Measurements from ENCODE around the gene CACNA1A.

CACNA1A gene

DNA sequence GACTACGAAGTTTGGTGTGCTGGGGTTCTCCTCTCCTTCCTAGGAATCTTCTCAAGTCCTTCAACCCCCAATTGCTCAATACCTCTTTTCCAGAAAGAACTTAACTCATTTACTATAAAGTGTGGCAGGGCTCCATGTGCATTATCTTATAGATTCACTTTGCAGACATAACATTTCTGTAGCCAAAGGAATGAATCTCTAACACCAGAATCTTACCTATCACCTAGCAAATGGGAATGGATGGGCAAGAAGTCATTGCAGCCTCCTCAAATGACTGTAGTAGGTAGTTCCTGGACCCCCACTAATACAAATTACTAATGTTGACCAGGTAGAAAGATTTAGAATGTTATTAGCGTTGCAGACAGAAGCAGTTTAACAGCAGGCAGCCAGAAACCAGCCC lies 5.7 kb upstream of the CACNA1A start:
- Histone ChIP-seq H3K36me3 (ENCODE audit: control insufficient read depth in 2 of 2, insufficient read depth in 1 of 2, low read length in 2 of 2) (no peaks in the 10 kb centered on the region), H3K4me1 (ENCODE audit: control insufficient read depth, insufficient read depth, low read length) (no peaks in the 10 kb centered on the region), H3K4me3 (ENCODE audit: low read depth, low read length) (no peak overlapping the region), H3K27ac (ENCODE audit: extremely low read depth, low read depth, low read length) (no peak overlapping the region), H3K9me3 (ENCODE audit: control insufficient read depth, insufficient read depth, low read depth, low read length) (no peaks in the 10 kb centered on the region)
- CTCF ChIA-PET, result interaction anchor here (0.8 kb wide), 1 partner anchor 151 kb away, joined by 3 read pairs; no protein-coding TSS in a partner anchor
- TF ChIP-seq ZNF202 (tag by site-specific recombination; IDR thresholded peaks at IDR 0.05; ENCODE audit: borderline replicate concordance), result no peak
- no peak for TF ChIP-seq ZNF768 (tag by site-specific recombination; IDR thresholded peaks at IDR 0.05)
- no peak for TF ChIP-seq ZNF24 (tag by site-specific recombination; IDR thresholded peaks at IDR 0.05)
- TF ChIP-seq OVOL3 (tag by site-specific recombination; IDR thresholded peaks at IDR 0.05), result no peak
- no peak for TF ChIP-seq ZNF366 (tag by site-specific recombination; conservative IDR thresholded peaks at IDR 0.05)
- POLR2A ChIA-PET, result no interaction called here

DNA sequence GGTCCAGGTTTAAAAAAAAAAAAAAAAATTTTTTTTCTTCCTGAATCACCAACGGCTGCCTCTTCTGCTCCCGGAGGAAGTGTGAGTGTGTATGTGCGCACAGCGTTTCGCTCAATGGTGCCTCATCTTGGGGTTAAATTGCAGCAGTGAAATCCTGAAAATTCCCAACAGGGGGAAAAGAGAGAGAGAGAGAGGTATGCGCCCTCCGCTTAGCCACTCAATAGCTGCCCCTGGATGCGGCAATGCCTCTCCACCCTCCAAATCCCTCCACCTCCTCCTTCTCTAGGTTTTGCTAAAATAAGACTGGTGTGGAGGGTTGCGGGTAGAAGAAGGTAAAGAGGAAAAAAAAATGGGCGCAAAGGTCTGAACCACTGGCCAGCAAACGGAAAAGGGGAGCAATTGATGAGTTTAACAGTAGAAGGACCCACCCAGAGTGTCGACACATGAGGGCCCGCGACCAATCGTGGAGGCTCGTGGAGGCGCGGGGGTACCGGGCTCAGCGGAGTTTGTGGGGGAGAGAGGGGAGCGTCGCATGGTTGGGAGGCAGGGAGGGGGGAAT lies 853 bp upstream of the CACNA1A start:
- POLR2A ChIA-PET, result no interaction called here
- CTCF ChIA-PET, result no interaction called here
- no peaks in the 10 kb centered on the region for H3K36me3 ChIP-seq (ENCODE audit: control insufficient read depth in 2 of 2, insufficient read depth in 1 of 2, low read length in 2 of 2)
- no peaks in the 10 kb centered on the region for H3K4me1 ChIP-seq (ENCODE audit: control insufficient read depth, insufficient read depth, low read length)
- no peak for TF ChIP-seq ZNF658 (tag by site-specific recombination; IDR thresholded peaks at IDR 0.05)
- TF ChIP-seq ZNF248 (tag by site-specific recombination; IDR thresholded peaks at IDR 0.05), result no peak
- no peak for TF ChIP-seq ZNF394 (tag by site-specific recombination; IDR thresholded peaks at IDR 0.05; ENCODE audit: borderline replicate concordance)
- 0 out of 2 replicates have a peak, but pooled peaks have one; percentile 27 for TF ChIP-seq ZNF335 (tag by site-specific recombination; conservative IDR thresholded peaks at IDR 0.05)
- H3K27ac ChIP-seq (ENCODE audit: extremely low read depth, low read depth, low read length), result no peak overlapping the region
- H3K9me3 ChIP-seq (ENCODE audit: control insufficient read depth, insufficient read depth, low read depth, low read length), result no peaks in the 10 kb centered on the region
- no peak overlapping the region for H3K4me3 ChIP-seq (ENCODE audit: low read depth, low read length)

DNA sequence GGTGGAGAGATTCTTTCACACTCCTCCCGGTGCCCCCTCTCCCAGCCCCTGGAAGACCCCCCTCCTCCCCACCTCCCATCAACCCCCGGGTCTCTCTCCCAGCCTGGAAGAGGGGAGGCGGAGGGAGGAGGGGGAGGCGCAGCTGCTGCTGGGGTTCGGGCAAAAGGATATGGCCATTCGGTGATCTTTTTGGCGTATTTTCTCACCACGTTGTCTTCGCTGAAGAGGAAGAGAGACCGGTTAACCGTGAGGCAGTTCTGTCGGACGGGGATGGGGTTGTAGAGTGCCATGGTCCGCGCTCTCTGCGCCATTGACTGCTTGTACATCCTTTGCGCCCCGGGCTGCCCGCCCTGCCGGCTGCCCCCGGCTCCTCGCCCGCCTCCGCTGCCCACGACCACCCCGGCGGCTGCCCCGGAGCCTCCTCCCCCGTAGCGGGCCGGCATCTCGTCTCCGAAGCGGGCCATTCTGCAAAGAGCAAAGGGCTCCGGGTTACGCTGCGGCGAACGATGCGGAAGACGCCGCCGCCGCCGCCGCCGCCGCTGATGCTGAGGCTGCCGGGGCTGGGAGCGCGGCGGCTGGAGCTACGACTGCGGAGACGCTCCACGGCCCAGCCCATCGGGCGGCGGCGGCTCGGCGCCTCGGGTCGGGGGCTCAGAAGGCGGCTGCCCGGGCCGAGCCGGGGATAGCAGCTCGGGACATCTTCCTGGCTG lies 363 bp downstream of the CACNA1A start:
- no peak overlapping the region for H3K27ac ChIP-seq (ENCODE audit: extremely low read depth, low read depth, low read length)
- no peaks in the 10 kb centered on the region for H3K9me3 ChIP-seq (ENCODE audit: control insufficient read depth, insufficient read depth, low read depth, low read length)
- no peaks in the 10 kb centered on the region for H3K4me1 ChIP-seq (ENCODE audit: control insufficient read depth, insufficient read depth, low read length)
- H3K4me3 ChIP-seq (ENCODE audit: low read depth, low read length), result peak overlapping the region; percentile 12
- ChIA-PET CTCF (interaction anchor here (0.7 to 1.1 kb wide), 3 partner anchors 9 to 228 kb away, joined by 3 to 6 read pairs (median 3); no protein-coding TSS in a partner anchor), POLR2A (interaction anchor here (0.6 kb wide), 1 partner anchor 340 kb away, joined by 3 read pairs; no protein-coding TSS in a partner anchor)
- peak; percentile 53; the same call in 1 of the 2 replicates for TF ChIP-seq ZNF560 (tag by site-specific recombination; IDR thresholded peaks at IDR 0.05; ENCODE audit: borderline replicate concordance)
- TF ChIP-seq ZNF707 (tag by site-specific recombination; IDR thresholded peaks at IDR 0.05), result no peak
- no peak for TF ChIP-seq ZNF324 (tag by site-specific recombination; IDR thresholded peaks at IDR 0.05)
- TF ChIP-seq ZNF121 (tag by site-specific recombination; IDR thresholded peaks at IDR 0.05), result no peak
- TF ChIP-seq ZNF433 (tag by site-specific recombination; IDR thresholded peaks at IDR 0.05; ENCODE audit: low read depth), result no peak
- TF ChIP-seq ZNF791 (tag by site-specific recombination; IDR thresholded peaks at IDR 0.05), result no peak
- TF ChIP-seq KLF17 (tag by site-specific recombination; IDR thresholded peaks at IDR 0.05), result no peak
- H3K36me3 ChIP-seq (ENCODE audit: control insufficient read depth in 2 of 2, insufficient read depth in 1 of 2, low read length in 2 of 2), result no peaks in the 10 kb centered on the region

GRCh38 chr19:13505164-13505695 lies 1.0 kb downstream of the CACNA1A start:
- Histone ChIP-seq H3K4me3 (ENCODE audit: low read depth, low read length) (no peak overlapping the region), H3K9me3 (ENCODE audit: control insufficient read depth, insufficient read depth, low read depth, low read length) (no peaks in the 10 kb centered on the region), H3K36me3 (ENCODE audit: control insufficient read depth in 2 of 2, insufficient read depth in 1 of 2, low read length in 2 of 2) (no peaks in the 10 kb centered on the region), H3K27ac (ENCODE audit: extremely low read depth, low read depth, low read length) (no peak overlapping the region), H3K4me1 (ENCODE audit: control insufficient read depth, insufficient read depth, low read length) (no peaks in the 10 kb centered on the region)
- ChIA-PET CTCF (interaction anchor here (1.1 kb wide), 1 partner anchor 227 kb away, joined by 6 read pairs; no protein-coding TSS in a partner anchor), POLR2A (no interaction called here)
- TF ChIP-seq OSR2 (tag by site-specific recombination; IDR thresholded peaks at IDR 0.05) (no peak), ZNF423 (tag by site-specific recombination; IDR thresholded peaks at IDR 0.05) (no peak), ZNF433 (tag by site-specific recombination; IDR thresholded peaks at IDR 0.05; ENCODE audit: low read depth) (no peak), SP2 (tag by site-specific recombination; IDR thresholded peaks at IDR 0.05) (no peak)
- TF ChIP-seq, protein P1, sequence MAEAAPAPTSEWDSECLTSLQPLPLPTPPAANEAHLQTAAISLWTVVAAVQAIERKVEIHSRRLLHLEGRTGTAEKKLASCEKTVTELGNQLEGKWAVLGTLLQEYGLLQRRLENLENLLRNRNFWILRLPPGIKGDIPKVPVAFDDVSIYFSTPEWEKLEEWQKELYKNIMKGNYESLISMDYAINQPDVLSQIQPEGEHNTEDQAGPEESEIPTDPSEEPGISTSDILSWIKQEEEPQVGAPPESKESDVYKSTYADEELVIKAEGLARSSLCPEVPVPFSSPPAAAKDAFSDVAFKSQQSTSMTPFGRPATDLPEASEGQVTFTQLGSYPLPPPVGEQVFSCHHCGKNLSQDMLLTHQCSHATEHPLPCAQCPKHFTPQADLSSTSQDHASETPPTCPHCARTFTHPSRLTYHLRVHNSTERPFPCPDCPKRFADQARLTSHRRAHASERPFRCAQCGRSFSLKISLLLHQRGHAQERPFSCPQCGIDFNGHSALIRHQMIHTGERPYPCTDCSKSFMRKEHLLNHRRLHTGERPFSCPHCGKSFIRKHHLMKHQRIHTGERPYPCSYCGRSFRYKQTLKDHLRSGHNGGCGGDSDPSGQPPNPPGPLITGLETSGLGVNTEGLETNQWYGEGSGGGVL (tag by site-specific recombination; IDR thresholded peaks at IDR 0.05), result no peak
- TF ChIP-seq, protein P2, sequence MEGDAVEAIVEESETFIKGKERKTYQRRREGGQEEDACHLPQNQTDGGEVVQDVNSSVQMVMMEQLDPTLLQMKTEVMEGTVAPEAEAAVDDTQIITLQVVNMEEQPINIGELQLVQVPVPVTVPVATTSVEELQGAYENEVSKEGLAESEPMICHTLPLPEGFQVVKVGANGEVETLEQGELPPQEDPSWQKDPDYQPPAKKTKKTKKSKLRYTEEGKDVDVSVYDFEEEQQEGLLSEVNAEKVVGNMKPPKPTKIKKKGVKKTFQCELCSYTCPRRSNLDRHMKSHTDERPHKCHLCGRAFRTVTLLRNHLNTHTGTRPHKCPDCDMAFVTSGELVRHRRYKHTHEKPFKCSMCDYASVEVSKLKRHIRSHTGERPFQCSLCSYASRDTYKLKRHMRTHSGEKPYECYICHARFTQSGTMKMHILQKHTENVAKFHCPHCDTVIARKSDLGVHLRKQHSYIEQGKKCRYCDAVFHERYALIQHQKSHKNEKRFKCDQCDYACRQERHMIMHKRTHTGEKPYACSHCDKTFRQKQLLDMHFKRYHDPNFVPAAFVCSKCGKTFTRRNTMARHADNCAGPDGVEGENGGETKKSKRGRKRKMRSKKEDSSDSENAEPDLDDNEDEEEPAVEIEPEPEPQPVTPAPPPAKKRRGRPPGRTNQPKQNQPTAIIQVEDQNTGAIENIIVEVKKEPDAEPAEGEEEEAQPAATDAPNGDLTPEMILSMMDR (tag by site-specific recombination; IDR thresholded peaks at IDR 0.05), result no peak

All from HEK293 (cell line).